Thoracic aorta (tissue), 2 donors: ENCODE data around the gene NXPE4. TPM values are rescaled to one million over a fixed set of nuclear protein-coding genes. Genes with fewer than 3 reads are reported as not detected.
"Not testable (repeated sequence)": the region's sequence is repeated elsewhere in the genome, so short reads cannot be mapped to it uniquely, and the experiment has no call there.

ENCODE experiments used
- ATAC-seq: fragments of 150-250 bp; one replicate; pipeline ENCODE4 v1.8.0; 2017; ENCODE audit warnings: low read depth; ENCODE audit not compliant: insufficient number of reproducible peaks, low FRiP score
- DNase-seq: peaks from one replicate; pipeline ENCODE4 v3.0.0-alpha.2; 2020; ENCODE audit warnings: low spot score
- H3K27ac ChIP-seq, 2 donors: fragments of 200-600 bp; sonication (generic); 1 replicate in 1 of 2; 2 replicates in 1 of 2; pipeline ENCODE4 v1.5.1; 2016; ENCODE audit warnings: mild to moderate bottlenecking in 2 of 2, moderate library complexity in 2 of 2
- H3K27me3 ChIP-seq: fragments of 200-600 bp; sonication (generic); replicated peaks from 2 replicates; pipeline ENCODE4 v1.6.0; 2016; ENCODE audit warnings: mild to moderate bottlenecking; ENCODE audit not compliant: insufficient read depth
- H3K36me3 ChIP-seq: fragments of 200-600 bp; sonication (generic); one replicate; pipeline ENCODE4 v1.5.1; 2016
- H3K4me1 ChIP-seq, 2 donors: fragments of 200-600 bp; sonication (generic); 1 replicate in 1 of 2; 2 replicates in 1 of 2; pipeline versions ENCODE4 v1.5.1 to v1.6.0; 2016; ENCODE audit warnings: low read depth in 2 of 2, mild to moderate bottlenecking in 1 of 2; ENCODE audit not compliant: control insufficient read depth in 1 of 2
- H3K4me3 ChIP-seq: fragments of 200-600 bp; sonication (generic); 2 replicates; pipeline ENCODE4 v1.5.1; 2016; ENCODE audit warnings: mild to moderate bottlenecking
- H3K9me3 ChIP-seq: fragments of 200-600 bp; sonication (generic); 2 replicates; pipeline ENCODE4 v1.5.1; 2016
- total RNA-seq, 2 donors: library from RNA; depleted of rRNA; stranded (reverse); fragments of >200 nt; gene quantifications; one replicate each; pipeline versions ENCODE4 v1.1.0 to v1.2.3, GENCODE V29; 2016
- TF ChIP-seq, protein P1 (sequence below): fragments of 200-600 bp; sonication (generic); IDR thresholded peaks from one replicate; pipeline ENCODE4 v1.5.1; 2019; ENCODE audit warnings: antibody characterized with exemption

Gene NXPE4
- total RNA-seq, 2 donors from 2014 or later = not detected

DNA sequence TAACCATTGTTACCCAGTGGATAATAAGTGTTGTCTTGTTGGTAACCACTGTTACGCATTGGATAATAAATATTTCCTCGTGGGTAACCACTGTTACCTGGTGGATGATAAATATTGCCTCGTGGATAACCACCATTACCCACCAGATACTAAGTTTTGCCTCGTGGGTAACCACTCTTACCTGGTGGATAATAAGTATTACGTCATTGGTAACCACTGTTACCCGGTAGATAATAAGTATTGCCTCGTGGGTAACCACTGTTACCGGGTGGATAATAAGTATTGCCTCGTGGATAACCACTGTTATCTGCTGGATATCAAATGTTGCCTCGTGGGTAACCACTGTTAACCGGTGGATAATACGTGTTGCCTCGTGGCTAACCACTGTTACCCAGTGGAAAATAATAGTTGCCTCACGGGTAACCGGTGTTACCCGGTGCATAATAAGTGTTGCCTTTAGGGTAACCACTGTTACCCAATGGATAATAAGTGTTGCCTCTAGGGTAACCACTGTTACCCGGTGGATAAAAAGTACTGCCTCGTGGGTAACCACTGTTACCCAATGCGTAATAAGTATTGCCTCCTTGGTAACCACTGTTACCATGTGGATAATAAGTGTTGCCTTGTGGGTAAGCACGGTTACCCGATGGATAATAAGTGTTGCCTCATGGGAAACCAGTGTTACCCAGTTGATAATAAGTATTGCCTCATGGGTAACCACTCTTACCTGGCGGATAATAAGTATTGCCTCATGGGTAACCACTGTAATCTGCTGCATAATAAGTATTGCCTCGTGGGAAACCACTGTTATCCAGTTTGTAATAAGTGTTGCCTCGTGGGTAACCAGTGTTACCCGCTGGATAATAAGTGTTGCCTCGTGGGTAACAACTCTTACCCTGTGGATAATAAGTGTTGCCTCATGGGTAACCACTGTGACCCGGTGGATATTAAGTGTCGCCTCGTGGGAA is 21.9 kb upstream of the NXPE4 start:
- Histone ChIP-seq H3K27ac (no peak overlapping the region), H3K9me3 (no peaks in the 10 kb centered on the region), H3K36me3 (no peaks in the 10 kb centered on the region), H3K4me1 (no peaks in the 10 kb centered on the region), H3K27me3 (no peaks in the 10 kb centered on the region), H3K4me3 (no peak overlapping the region)
- TF ChIP-seq, protein P1, sequence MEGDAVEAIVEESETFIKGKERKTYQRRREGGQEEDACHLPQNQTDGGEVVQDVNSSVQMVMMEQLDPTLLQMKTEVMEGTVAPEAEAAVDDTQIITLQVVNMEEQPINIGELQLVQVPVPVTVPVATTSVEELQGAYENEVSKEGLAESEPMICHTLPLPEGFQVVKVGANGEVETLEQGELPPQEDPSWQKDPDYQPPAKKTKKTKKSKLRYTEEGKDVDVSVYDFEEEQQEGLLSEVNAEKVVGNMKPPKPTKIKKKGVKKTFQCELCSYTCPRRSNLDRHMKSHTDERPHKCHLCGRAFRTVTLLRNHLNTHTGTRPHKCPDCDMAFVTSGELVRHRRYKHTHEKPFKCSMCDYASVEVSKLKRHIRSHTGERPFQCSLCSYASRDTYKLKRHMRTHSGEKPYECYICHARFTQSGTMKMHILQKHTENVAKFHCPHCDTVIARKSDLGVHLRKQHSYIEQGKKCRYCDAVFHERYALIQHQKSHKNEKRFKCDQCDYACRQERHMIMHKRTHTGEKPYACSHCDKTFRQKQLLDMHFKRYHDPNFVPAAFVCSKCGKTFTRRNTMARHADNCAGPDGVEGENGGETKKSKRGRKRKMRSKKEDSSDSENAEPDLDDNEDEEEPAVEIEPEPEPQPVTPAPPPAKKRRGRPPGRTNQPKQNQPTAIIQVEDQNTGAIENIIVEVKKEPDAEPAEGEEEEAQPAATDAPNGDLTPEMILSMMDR = no peak
- DNase-seq (no peak), ATAC-seq (no peak)

GRCh38 chr11:114616516-114616915 is 20.9 kb upstream of the NXPE4 start:
- ATAC-seq = no peak
- no peaks in the 10 kb centered on the region for H3K36me3 ChIP-seq
- no peaks in the 10 kb centered on the region for H3K4me1 ChIP-seq
- no peaks in the 10 kb centered on the region for H3K9me3 ChIP-seq
- TF ChIP-seq, protein P1 = no peak
- H3K27me3 ChIP-seq = no peaks in the 10 kb centered on the region
- H3K27ac ChIP-seq = no peak overlapping the region
- H3K4me3 ChIP-seq = no peak overlapping the region
- DNase-seq = no peak

GRCh38 chr11:114615448-114616361 is 20.1 kb upstream of the NXPE4 start:
- ATAC-seq (no peak), DNase-seq (no peak)
- H3K27me3 ChIP-seq = no peaks in the 10 kb centered on the region
- H3K9me3 ChIP-seq = no peaks in the 10 kb centered on the region
- no peaks in the 10 kb centered on the region for H3K4me1 ChIP-seq
- H3K4me3 ChIP-seq = no peak overlapping the region
- no peak overlapping the region for H3K27ac ChIP-seq
- TF ChIP-seq, protein P1 = no peak
- H3K36me3 ChIP-seq = no peaks in the 10 kb centered on the region

- no peak for DNase-seq
- Histone ChIP-seq H3K9me3 (no peaks in the 10 kb centered on the region), H3K27ac (no peak overlapping the region), H3K4me3 (no peak overlapping the region), H3K4me1 (no peaks in the 10 kb centered on the region), H3K27me3 (no peaks in the 10 kb centered on the region), H3K36me3 (no peaks in the 10 kb centered on the region)
- no peak for ATAC-seq
- TF ChIP-seq, protein P1 = no peak
Measured at GRCh38 chr11:114614127-114614720, 18.6 kb upstream of the NXPE4 start.

- H3K27ac ChIP-seq, H3K9me3 ChIP-seq, DNase-seq, H3K36me3 ChIP-seq, ATAC-seq, H3K4me1 ChIP-seq, H3K27me3 ChIP-seq, H3K4me3 ChIP-seq: not testable (repeated sequence)
Measured at GRCh38 chr11:114613094-114613493, 17.5 kb upstream of the NXPE4 start.
